ENCODE measurements around the gene RBBP9. TPM values are rescaled to one million over a fixed set of nuclear protein-coding genes. Genes with fewer than 3 reads are reported as not detected.
"Not testable (repeated sequence)": the region's sequence is repeated elsewhere in the genome, so short reads cannot be mapped to it uniquely, and the experiment has no call there.

RBBP9 gene
- total RNA-seq, result 12.0 and 20.0 TPM in 2 replicates

- no peak for DNase-seq (ENCODE audit: extremely low read depth, low read depth, low spot score)
Observed at GRCh38 chr20:18496740-18497592, at the start of gene RBBP9. Gene RBBP9, minus strand, starts transcription at chr20:18497225. Its CDS starts 58 bp downstream, at chr20:18497167.

- DNase-seq (ENCODE audit: extremely low read depth, low read depth, low spot score), result no peak
Observed at GRCh38 chr20:18545566-18545965, 48.5 kb upstream of the RBBP9 start.

- DNase-seq (ENCODE audit: extremely low read depth, low read depth, low spot score), result no peak
Observed at GRCh38 chr20:18543932-18544331, 46.9 kb upstream of the RBBP9 start.

- DNase-seq (ENCODE audit: extremely low read depth, low read depth, low spot score), result no peak
Observed at GRCh38 chr20:18543216-18543615, 46.2 kb upstream of the RBBP9 start.

- no peak for DNase-seq (ENCODE audit: extremely low read depth, low read depth, low spot score)
Observed at GRCh38 chr20:18541741-18542140, 44.7 kb upstream of the RBBP9 start.

GRCh38 chr20:18537651-18538050 lies 40.6 kb upstream of the RBBP9 start:
- DNase-seq (ENCODE audit: extremely low read depth, low read depth, low spot score), result no peak

- no peak for DNase-seq (ENCODE audit: extremely low read depth, low read depth, low spot score)
Observed at GRCh38 chr20:18533978-18534644, 37.1 kb upstream of the RBBP9 start.

- no peak for DNase-seq (ENCODE audit: extremely low read depth, low read depth, low spot score)
Observed at GRCh38 chr20:18533491-18533890, 36.5 kb upstream of the RBBP9 start.

GRCh38 chr20:18532626-18533025 lies 35.6 kb upstream of the RBBP9 start:
- no peak for DNase-seq (ENCODE audit: extremely low read depth, low read depth, low spot score)

- DNase-seq (ENCODE audit: extremely low read depth, low read depth, low spot score), result no peak
Observed at GRCh38 chr20:18529041-18529440, 32.0 kb upstream of the RBBP9 start.

GRCh38 chr20:18527836-18528235 lies 30.8 kb upstream of the RBBP9 start:
- DNase-seq (ENCODE audit: extremely low read depth, low read depth, low spot score), result no peak

GRCh38 chr20:18527339-18527738 lies 30.3 kb upstream of the RBBP9 start:
- DNase-seq (ENCODE audit: extremely low read depth, low read depth, low spot score), result no peak

GRCh38 chr20:18526761-18527160 lies 29.7 kb upstream of the RBBP9 start:
- DNase-seq (ENCODE audit: extremely low read depth, low read depth, low spot score), result not testable (repeated sequence)

GRCh38 chr20:18524646-18525045 lies 27.6 kb upstream of the RBBP9 start:
- DNase-seq (ENCODE audit: extremely low read depth, low read depth, low spot score), result no peak

- DNase-seq (ENCODE audit: extremely low read depth, low read depth, low spot score), result no peak
Observed at GRCh38 chr20:18523066-18523465, 26.0 kb upstream of the RBBP9 start.

- not testable (repeated sequence) for DNase-seq (ENCODE audit: extremely low read depth, low read depth, low spot score)
Observed at GRCh38 chr20:18522066-18522465, 25.0 kb upstream of the RBBP9 start.

- no peak for DNase-seq (ENCODE audit: extremely low read depth, low read depth, low spot score)
Observed at GRCh38 chr20:18515973-18516372, 18.9 kb upstream of the RBBP9 start.

GRCh38 chr20:18514127-18514526 lies 17.1 kb upstream of the RBBP9 start:
- no peak for DNase-seq (ENCODE audit: extremely low read depth, low read depth, low spot score)

GRCh38 chr20:18513208-18513607 lies 16.2 kb upstream of the RBBP9 start:
- no peak for DNase-seq (ENCODE audit: extremely low read depth, low read depth, low spot score)

- DNase-seq (ENCODE audit: extremely low read depth, low read depth, low spot score), result no peak
Observed at GRCh38 chr20:18511571-18511970, 14.5 kb upstream of the RBBP9 start.

- DNase-seq (ENCODE audit: extremely low read depth, low read depth, low spot score), result peak; percentile 88
Observed at GRCh38 chr20:18507218-18508191, 10.5 kb upstream of the RBBP9 start, which contains the start of gene SEC23B. Gene SEC23B, plus strand, starts transcription at chr20:18507940. Its CDS starts 2,896 bp downstream, at chr20:18510836.

Data from glomerular endothelial cell (primary cell).